ENCODE data around the gene TASOR2.

Gene TASOR2

GRCh38 chr10:5658871-5659618 lies 25.6 kb upstream of the TASOR2 start:
- DNase-seq: no peak

GRCh38 chr10:5659702-5660528 lies 24.7 kb upstream of the TASOR2 start:
- DNase-seq: peak; percentile 44

- DNase-seq: no peak
Observed at GRCh38 chr10:5661043-5661442, 23.6 kb upstream of the TASOR2 start.

- no peak for DNase-seq
Observed at GRCh38 chr10:5662708-5663579, 21.7 kb upstream of the TASOR2 start.

- no peak for DNase-seq
Observed at GRCh38 chr10:5663692-5664427, 20.8 kb upstream of the TASOR2 start.

- DNase-seq: no peak
Observed at GRCh38 chr10:5665373-5666007, 19.1 kb upstream of the TASOR2 start.

- peak; percentile 17 for DNase-seq
Observed at GRCh38 chr10:5666008-5666840, 18.4 kb upstream of the TASOR2 start, which contains the start of gene ASB13. Gene ASB13 (minus strand): TSS chr10:5666595. CDS start chr10:5666551, 44 bp downstream.

- no peak for DNase-seq
Observed at GRCh38 chr10:5666841-5667630, 17.6 kb upstream of the TASOR2 start.

GRCh38 chr10:5668429-5668828 lies 16.2 kb upstream of the TASOR2 start:
- DNase-seq: no peak

GRCh38 chr10:5669604-5670003 lies 15.0 kb upstream of the TASOR2 start:
- DNase-seq: no peak

- DNase-seq: no peak
Observed at GRCh38 chr10:5670662-5671375, 13.8 kb upstream of the TASOR2 start.

GRCh38 chr10:5678397-5679036 lies 6.1 kb upstream of the TASOR2 start:
- no peak for DNase-seq

- no peak for DNase-seq
Observed at GRCh38 chr10:5679037-5679435, 5.6 kb upstream of the TASOR2 start.

- no peak for DNase-seq
Observed at GRCh38 chr10:5679606-5680005, 5.0 kb upstream of the TASOR2 start.

- DNase-seq: no peak
Observed at GRCh38 chr10:5681930-5682329, 2.7 kb upstream of the TASOR2 start.

GRCh38 chr10:5683065-5683464 lies 1.6 kb upstream of the TASOR2 start:
- DNase-seq: no peak

- DNase-seq: peak; percentile 62
Observed at GRCh38 chr10:5684971-5685763, 529 bp downstream of the TASOR2 start.

- no peak for DNase-seq
Observed at GRCh38 chr10:5685764-5686240, 1.2 kb downstream of the TASOR2 start.

Data from CD4-positive, alpha-beta T cell treated with Interferon gamma for 1 hour (primary cell).